Cardiac muscle cell (in vitro differentiated cells and primary cell): Measurements from ENCODE around the gene KCNMA1. TPM values are rescaled to one million over a fixed set of nuclear protein-coding genes. Genes with fewer than 3 reads are reported as not detected.

Source experiments
- DNase-seq, 2 donors: peaks; one replicate each; pipeline versions ENCODE4 v3.0.0 to v3.0.0-alpha.2; 2010 to 2017; ENCODE audit warnings: low read depth in 1 of 2, low spot score in 1 of 2
- H3K27ac ChIP-seq: fragments of 200-600 bp; sonication (generic); 2 replicates; pipeline ENCODE4 v1.5.1; 2016
- H3K27me3 ChIP-seq: fragments of 200-600 bp; sonication (generic); 2 replicates; pipeline ENCODE4 v1.6.0; 2016; ENCODE audit warnings: control low read depth
- H3K36me3 ChIP-seq: fragments of 200-600 bp; sonication (generic); 2 replicates; pipeline ENCODE4 v1.5.1; 2016; ENCODE audit warnings: control low read depth
- H3K4me1 ChIP-seq: fragments of 200-600 bp; sonication (generic); 2 replicates; pipeline ENCODE4 v1.8.1; 2017; ENCODE audit warnings: low read depth, mild to moderate bottlenecking, mixed run types
- H3K4me3 ChIP-seq: fragments of 200-600 bp; sonication (generic); 2 replicates; pipeline ENCODE4 v1.5.1; 2016; ENCODE audit warnings: mild to moderate bottlenecking
- H3K9me3 ChIP-seq: fragments of 200-600 bp; sonication (generic); 2 replicates; pipeline ENCODE4 v1.5.1; 2017; ENCODE audit warnings: low read depth, mild to moderate bottlenecking, control low read depth
- CTCF ChIP-seq: IDR thresholded peaks from 2 replicates; pipeline ENCODE4 v1.5.1; 2012; ENCODE audit warnings: low read depth, mild to moderate bottlenecking, low read length
- polyA plus RNA-seq: library from polyadenylated mRNA; unstranded; fragments of >200 nt; fragmentation: Nextera tagmentation; extraction: Ambion mirVana; gene quantifications from 2 replicates; pipeline ENCODE4 v1.2.1, GENCODE V29; 2016
- total RNA-seq: library from RNA; depleted of rRNA; stranded (reverse); fragments of >200 nt; gene quantifications from 2 replicates; pipeline ENCODE4 v1.2.3, GENCODE V29; 2016

Gene KCNMA1
- total and polyA plus RNA-seq, 2 experiments from 2014 or later, result 1.8 to 1.9 TPM

- Histone ChIP-seq H3K9me3 (no peaks in the 10 kb centered on the region), H3K36me3 (no peaks in the 10 kb centered on the region), H3K4me1 (peaks cover 12% of the 10 kb centered on the region), H3K27ac (no peak overlapping the region), H3K27me3 (no peaks in the 10 kb centered on the region), H3K4me3 (no peak overlapping the region)
- no peak for DNase-seq
- TF ChIP-seq CTCF, result no peak
Measured at GRCh38 chr10:77578583-77579227, 58.9 kb downstream of the KCNMA1 start.

- no peak overlapping the region for H3K27ac ChIP-seq
- DNase-seq, result no peak
- no peaks in the 10 kb centered on the region for H3K27me3 ChIP-seq
- H3K9me3 ChIP-seq, result no peaks in the 10 kb centered on the region
- no peak for TF ChIP-seq CTCF
- no peaks in the 10 kb centered on the region for H3K36me3 ChIP-seq
- H3K4me3 ChIP-seq, result no peak overlapping the region
- H3K4me1 ChIP-seq, result peaks cover 12% of the 10 kb centered on the region
Measured at GRCh38 chr10:77577666-77578229, 59.9 kb downstream of the KCNMA1 start.

- no peaks in the 10 kb centered on the region for H3K9me3 ChIP-seq
- no peaks in the 10 kb centered on the region for H3K36me3 ChIP-seq
- peaks cover 12% of the 10 kb centered on the region for H3K4me1 ChIP-seq
- no peak overlapping the region for H3K27ac ChIP-seq
- TF ChIP-seq CTCF, result no peak
- H3K27me3 ChIP-seq, result no peaks in the 10 kb centered on the region
- H3K4me3 ChIP-seq, result no peak overlapping the region
- DNase-seq, result no peak
Measured at GRCh38 chr10:77576444-77577032, 61.1 kb downstream of the KCNMA1 start.

- H3K36me3 ChIP-seq, result no peaks in the 10 kb centered on the region
- H3K27me3 ChIP-seq, result no peaks in the 10 kb centered on the region
- no peak for TF ChIP-seq CTCF
- no peak overlapping the region for H3K4me3 ChIP-seq
- H3K4me1 ChIP-seq, result peaks cover 12% of the 10 kb centered on the region
- no peak for DNase-seq
- no peaks in the 10 kb centered on the region for H3K9me3 ChIP-seq
- no peak overlapping the region for H3K27ac ChIP-seq
Measured at GRCh38 chr10:77576007-77576367, 61.6 kb downstream of the KCNMA1 start.

GRCh38 chr10:77575271-77576006 lies 62.2 kb downstream of the KCNMA1 start:
- TF ChIP-seq CTCF, result no peak
- Histone ChIP-seq H3K9me3 (no peaks in the 10 kb centered on the region), H3K36me3 (no peaks in the 10 kb centered on the region), H3K27me3 (no peaks in the 10 kb centered on the region), H3K4me1 (peaks cover 12% of the 10 kb centered on the region), H3K4me3 (no peak overlapping the region), H3K27ac (no peak overlapping the region)
- DNase-seq, result no peak
